GM21526 (cell line): ENCODE data around the gene HPCAL4.

ENCODE experiments used
- ATAC-seq: cut with Tn5 transposase; IDR thresholded peaks from one replicate; pipeline ENCODE4 v1.9.1; 2021; ENCODE audit warnings: moderate library complexity; ENCODE audit not compliant: unreplicated experiment, low FRiP score

Gene HPCAL4

DNA sequence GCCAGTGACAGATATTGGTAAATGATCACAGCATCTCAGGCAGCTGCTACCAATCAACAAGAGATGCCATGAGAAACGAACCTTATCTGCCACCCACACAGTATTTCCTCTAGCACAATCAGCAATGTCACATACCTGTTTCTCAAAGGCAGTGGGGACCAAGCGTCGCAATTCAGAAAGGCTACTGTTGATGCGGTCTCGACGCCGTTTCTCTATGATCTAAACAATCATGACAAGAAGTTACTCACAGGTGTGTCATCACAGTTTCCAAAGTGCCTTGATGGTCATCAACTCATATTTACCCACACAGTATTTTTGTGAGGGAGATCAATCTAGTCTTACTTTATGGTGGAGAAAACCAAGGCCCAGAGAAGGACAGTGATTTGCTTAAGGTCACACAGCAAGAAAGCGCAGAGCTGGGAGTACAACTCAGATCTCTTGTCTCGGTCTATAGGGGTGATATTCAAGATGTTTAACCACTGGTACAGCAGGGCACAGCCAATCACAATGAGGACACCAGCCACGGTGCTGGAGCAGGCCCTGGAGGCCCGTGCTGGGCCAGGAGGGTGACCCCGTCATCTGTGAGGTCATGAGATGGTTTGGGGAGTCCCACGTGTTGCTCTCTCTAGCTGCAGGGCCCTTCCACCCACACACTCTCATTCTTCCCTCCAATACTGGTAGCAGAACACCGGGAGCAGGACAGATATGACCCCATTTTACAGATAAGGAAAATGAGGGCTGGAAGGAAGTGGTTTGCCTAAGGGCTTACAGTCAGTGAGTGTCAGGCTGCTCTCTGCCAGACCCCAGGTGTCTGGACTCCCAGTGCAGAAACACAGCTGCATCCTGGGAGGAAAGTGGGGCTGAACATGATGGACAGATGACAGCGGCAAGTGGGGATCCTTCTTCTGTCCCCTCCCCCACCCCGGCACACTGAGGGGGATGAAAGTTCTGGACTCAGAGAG, 59.6 kb downstream of the HPCAL4 start:
- no peak for ATAC-seq

GRCh38 chr1:39628807-39629350, 62.4 kb downstream of the HPCAL4 start:
- ATAC-seq = no peak
